ENCODE data around the gene OGA.

Gene OGA

GRCh38 chr10:101785801-101786200, 32.4 kb downstream of the OGA start:
- Histone ChIP-seq H3K36me3 (ENCODE audit: control insufficient read depth in 2 of 2, insufficient read depth in 1 of 2, low read length in 2 of 2) (peaks cover 46 to 67% of the 10 kb centered on the region in 2 experiments), H3K4me1 (ENCODE audit: control insufficient read depth, insufficient read depth, low read length) (peaks cover 4% of the 10 kb centered on the region), H3K9me3 (ENCODE audit: control insufficient read depth, insufficient read depth, low read depth, low read length) (no peaks in the 10 kb centered on the region), H3K4me3 (ENCODE audit: low read depth, low read length) (no peak overlapping the region), H3K27ac (ENCODE audit: extremely low read depth, low read depth, low read length) (no peak overlapping the region)
- TF ChIP-seq ZNF621 (tag by site-specific recombination; IDR thresholded peaks at IDR 0.05) (no peak), ZNF664 (tag by site-specific recombination; IDR thresholded peaks at IDR 0.05) (no peak), ZNF561 (tag by site-specific recombination; IDR thresholded peaks at IDR 0.05; ENCODE audit: borderline replicate concordance) (no peak), ZNF747 (tag by site-specific recombination; IDR thresholded peaks at IDR 0.05) (no peak), SP7 (tag by site-specific recombination; IDR thresholded peaks at IDR 0.05) (no peak), ZNF426 (tag by site-specific recombination; IDR thresholded peaks at IDR 0.05) (no peak), EGR2 (tag by site-specific recombination; IDR thresholded peaks at IDR 0.05; ENCODE audit: low read depth) (no peak), KLF1 (tag by site-specific recombination; IDR thresholded peaks at IDR 0.05) (no peak), ZBTB10 (tag by site-specific recombination; IDR thresholded peaks at IDR 0.05) (no peak), ZNF776 (tag by site-specific recombination; IDR thresholded peaks at IDR 0.05; ENCODE audit: borderline replicate concordance) (no peak), ATF2 (tag by site-specific recombination; IDR thresholded peaks at IDR 0.05; ENCODE audit: low read depth) (no peak), ZNF549 (tag by site-specific recombination; IDR thresholded peaks at IDR 0.05) (no peak), ZNF174 (tag by site-specific recombination; IDR thresholded peaks at IDR 0.05) (no peak), ZNF560 (tag by site-specific recombination; IDR thresholded peaks at IDR 0.05; ENCODE audit: borderline replicate concordance) (no peak), ZNF626 (tag by site-specific recombination; IDR thresholded peaks at IDR 0.05) (no peak), SP2 (tag by site-specific recombination; IDR thresholded peaks at IDR 0.05) (no peak), ZBTB26 (tag by site-specific recombination; optimal IDR thresholded peaks at IDR 0.05) (no peak)
- TF ChIP-seq, protein P1, sequence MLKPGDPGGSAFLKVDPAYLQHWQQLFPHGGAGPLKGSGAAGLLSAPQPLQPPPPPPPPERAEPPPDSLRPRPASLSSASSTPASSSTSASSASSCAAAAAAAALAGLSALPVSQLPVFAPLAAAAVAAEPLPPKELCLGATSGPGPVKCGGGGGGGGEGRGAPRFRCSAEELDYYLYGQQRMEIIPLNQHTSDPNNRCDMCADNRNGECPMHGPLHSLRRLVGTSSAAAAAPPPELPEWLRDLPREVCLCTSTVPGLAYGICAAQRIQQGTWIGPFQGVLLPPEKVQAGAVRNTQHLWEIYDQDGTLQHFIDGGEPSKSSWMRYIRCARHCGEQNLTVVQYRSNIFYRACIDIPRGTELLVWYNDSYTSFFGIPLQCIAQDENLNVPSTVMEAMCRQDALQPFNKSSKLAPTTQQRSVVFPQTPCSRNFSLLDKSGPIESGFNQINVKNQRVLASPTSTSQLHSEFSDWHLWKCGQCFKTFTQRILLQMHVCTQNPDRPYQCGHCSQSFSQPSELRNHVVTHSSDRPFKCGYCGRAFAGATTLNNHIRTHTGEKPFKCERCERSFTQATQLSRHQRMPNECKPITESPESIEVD (tag by site-specific recombination; IDR thresholded peaks at IDR 0.05): no peak
- TF ChIP-seq, protein P2, sequence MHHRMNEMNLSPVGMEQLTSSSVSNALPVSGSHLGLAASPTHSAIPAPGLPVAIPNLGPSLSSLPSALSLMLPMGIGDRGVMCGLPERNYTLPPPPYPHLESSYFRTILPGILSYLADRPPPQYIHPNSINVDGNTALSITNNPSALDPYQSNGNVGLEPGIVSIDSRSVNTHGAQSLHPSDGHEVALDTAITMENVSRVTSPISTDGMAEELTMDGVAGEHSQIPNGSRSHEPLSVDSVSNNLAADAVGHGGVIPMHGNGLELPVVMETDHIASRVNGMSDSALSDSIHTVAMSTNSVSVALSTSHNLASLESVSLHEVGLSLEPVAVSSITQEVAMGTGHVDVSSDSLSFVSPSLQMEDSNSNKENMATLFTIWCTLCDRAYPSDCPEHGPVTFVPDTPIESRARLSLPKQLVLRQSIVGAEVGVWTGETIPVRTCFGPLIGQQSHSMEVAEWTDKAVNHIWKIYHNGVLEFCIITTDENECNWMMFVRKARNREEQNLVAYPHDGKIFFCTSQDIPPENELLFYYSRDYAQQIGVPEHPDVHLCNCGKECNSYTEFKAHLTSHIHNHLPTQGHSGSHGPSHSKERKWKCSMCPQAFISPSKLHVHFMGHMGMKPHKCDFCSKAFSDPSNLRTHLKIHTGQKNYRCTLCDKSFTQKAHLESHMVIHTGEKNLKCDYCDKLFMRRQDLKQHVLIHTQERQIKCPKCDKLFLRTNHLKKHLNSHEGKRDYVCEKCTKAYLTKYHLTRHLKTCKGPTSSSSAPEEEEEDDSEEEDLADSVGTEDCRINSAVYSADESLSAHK (tag by site-specific recombination; IDR thresholded peaks at IDR 0.05): no peak
- TF ChIP-seq, protein P3, sequence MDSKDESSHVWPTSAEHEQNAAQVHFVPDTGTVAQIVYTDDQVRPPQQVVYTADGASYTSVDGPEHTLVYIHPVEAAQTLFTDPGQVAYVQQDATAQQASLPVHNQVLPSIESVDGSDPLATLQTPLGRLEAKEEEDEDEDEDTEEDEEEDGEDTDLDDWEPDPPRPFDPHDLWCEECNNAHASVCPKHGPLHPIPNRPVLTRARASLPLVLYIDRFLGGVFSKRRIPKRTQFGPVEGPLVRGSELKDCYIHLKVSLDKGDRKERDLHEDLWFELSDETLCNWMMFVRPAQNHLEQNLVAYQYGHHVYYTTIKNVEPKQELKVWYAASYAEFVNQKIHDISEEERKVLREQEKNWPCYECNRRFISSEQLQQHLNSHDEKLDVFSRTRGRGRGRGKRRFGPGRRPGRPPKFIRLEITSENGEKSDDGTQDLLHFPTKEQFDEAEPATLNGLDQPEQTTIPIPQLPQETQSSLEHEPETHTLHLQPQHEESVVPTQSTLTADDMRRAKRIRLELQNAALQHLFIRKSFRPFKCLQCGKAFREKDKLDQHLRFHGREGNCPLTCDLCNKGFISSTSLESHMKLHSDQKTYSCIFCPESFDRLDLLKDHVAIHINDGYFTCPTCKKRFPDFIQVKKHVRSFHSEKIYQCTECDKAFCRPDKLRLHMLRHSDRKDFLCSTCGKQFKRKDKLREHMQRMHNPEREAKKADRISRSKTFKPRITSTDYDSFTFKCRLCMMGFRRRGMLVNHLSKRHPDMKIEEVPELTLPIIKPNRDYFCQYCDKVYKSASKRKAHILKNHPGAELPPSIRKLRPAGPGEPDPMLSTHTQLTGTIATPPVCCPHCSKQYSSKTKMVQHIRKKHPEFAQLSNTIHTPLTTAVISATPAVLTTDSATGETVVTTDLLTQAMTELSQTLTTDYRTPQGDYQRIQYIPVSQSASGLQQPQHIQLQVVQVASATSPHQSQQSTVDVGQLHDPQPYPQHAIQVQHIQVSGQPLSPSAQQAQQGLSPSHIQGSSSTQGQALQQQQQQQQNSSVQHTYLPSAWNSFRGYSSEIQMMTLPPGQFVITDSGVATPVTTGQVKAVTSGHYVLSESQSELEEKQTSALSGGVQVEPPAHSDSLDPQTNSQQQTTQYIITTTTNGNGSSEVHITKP (tag by site-specific recombination; IDR thresholded peaks at IDR 0.05): no peak
- ChIA-PET CTCF (interaction anchor here (0.6 to 1.2 kb wide), 3 partner anchors 183 to 319 kb away, joined by 3 to 7 read pairs (median 3); no protein-coding TSS in a partner anchor), POLR2A (no interaction called here)
